Chondrocyte (in vitro differentiated cells): ENCODE measurements around the gene ESRRA. TPM values are rescaled to one million over a fixed set of nuclear protein-coding genes. Genes with fewer than 3 reads are reported as not detected.

Experiments used
- DNase-seq: peaks from one replicate; pipeline ENCODE4 v3.0.0; 2021; ENCODE audit warnings: mixed read lengths, low spot score
- H3K27ac Mint-ChIP-seq: one replicate; pipeline ENCODE4 v1.8.0; 2021; ENCODE audit warnings: mild to moderate bottlenecking, moderate library complexity, mixed read lengths; ENCODE audit not compliant: unreplicated experiment
- H3K27me3 Mint-ChIP-seq: 2 replicates; pipeline ENCODE4 v1.8.0; 2021; ENCODE audit warnings: low read depth, mixed read lengths
- H3K36me3 Mint-ChIP-seq: 2 replicates; pipeline ENCODE4 v1.8.0; 2021; ENCODE audit warnings: low read depth, mixed read lengths
- H3K4me1 Mint-ChIP-seq: 2 replicates; pipeline ENCODE4 v1.8.0; 2021; ENCODE audit warnings: low read depth, mild to moderate bottlenecking, mixed read lengths
- H3K4me3 Mint-ChIP-seq: one replicate; pipeline ENCODE4 v1.8.0; 2021; ENCODE audit warnings: mild to moderate bottlenecking, moderate library complexity, mixed read lengths; ENCODE audit not compliant: unreplicated experiment
- H3K9me3 Mint-ChIP-seq: 2 replicates; pipeline ENCODE4 v1.8.0; 2021; ENCODE audit warnings: low read depth, mixed read lengths
- CTCF ChIP-seq: fragments of 200-600 bp; sonication (generic); IDR thresholded peaks from 2 replicates; pipeline ENCODE4 v1.5.0; 2021; ENCODE audit warnings: antibody characterized with exemption, mild to moderate bottlenecking, moderate library complexity
- total RNA-seq: library from RNA; stranded (reverse); gene quantifications from 3 replicates; pipeline ENCODE4 v1.2.1, GENCODE V29; 2021

Gene ESRRA
- total RNA-seq, 1 donor from 2014 or later = 29.6 TPM

- no peak for TF ChIP-seq CTCF
- H3K36me3 Mint-ChIP-seq = no peaks in the 10 kb centered on the region
- no peaks in the 10 kb centered on the region for H3K9me3 Mint-ChIP-seq
- peaks cover 5% of the 10 kb centered on the region for H3K27me3 Mint-ChIP-seq
- no peak for DNase-seq
- H3K4me3 Mint-ChIP-seq = no peak overlapping the region
- peaks cover 32% of the 10 kb centered on the region for H3K4me1 Mint-ChIP-seq
- no peak overlapping the region for H3K27ac Mint-ChIP-seq
Observed at GRCh38 chr11:64287676-64288352, 17.5 kb upstream of the ESRRA start.

GRCh38 chr11:64288353-64288750 lies 17.0 kb upstream of the ESRRA start:
- Mint-ChIP-seq H3K4me1 (peaks cover 27% of the 10 kb centered on the region), H3K9me3 (no peaks in the 10 kb centered on the region), H3K4me3 (no peak overlapping the region), H3K27ac (no peak overlapping the region), H3K27me3 (peaks cover 7% of the 10 kb centered on the region), H3K36me3 (no peaks in the 10 kb centered on the region)
- no peak for DNase-seq
- TF ChIP-seq CTCF = no peak

GRCh38 chr11:64289002-64289564 lies 16.2 kb upstream of the ESRRA start:
- Mint-ChIP-seq H3K9me3 (no peaks in the 10 kb centered on the region), H3K27me3 (peaks cover 8% of the 10 kb centered on the region), H3K27ac (no peak overlapping the region), H3K4me3 (no peak overlapping the region), H3K36me3 (no peaks in the 10 kb centered on the region), H3K4me1 (peaks cover 22% of the 10 kb centered on the region)
- DNase-seq = no peak
- no peak for TF ChIP-seq CTCF

- peaks cover 10% of the 10 kb centered on the region for H3K27me3 Mint-ChIP-seq
- no peak for DNase-seq
- no peak for TF ChIP-seq CTCF
- H3K27ac Mint-ChIP-seq = no peak overlapping the region
- H3K4me3 Mint-ChIP-seq = peak overlapping the region; percentile 40
- no peaks in the 10 kb centered on the region for H3K36me3 Mint-ChIP-seq
- no peaks in the 10 kb centered on the region for H3K9me3 Mint-ChIP-seq
- H3K4me1 Mint-ChIP-seq = peaks cover 28% of the 10 kb centered on the region
Observed at GRCh38 chr11:64290352-64291261, 14.7 kb upstream of the ESRRA start.

GRCh38 chr11:64291262-64291751 lies 14.0 kb upstream of the ESRRA start, which contains the start of gene KCNK4:
KCNK4 (plus strand) TSS chr11:64291302; CDS start chr11:64293019, 1,717 bp downstream.
- Mint-ChIP-seq H3K9me3 (no peaks in the 10 kb centered on the region), H3K36me3 (no peaks in the 10 kb centered on the region), H3K4me1 (peaks cover 25% of the 10 kb centered on the region), H3K27ac (no peak within 1 kb of the TSS), H3K27me3 (peaks cover 10% of the 10 kb centered on the region), H3K4me3 (peak within 1 kb of the TSS; percentile 40)
- TF ChIP-seq CTCF = no peak
- no peak for DNase-seq
